GM18909 (cell line): ENCODE measurements around the gene MLPH.
"Not testable (repeated sequence)": the region's sequence is repeated elsewhere in the genome, so short reads cannot be mapped to it uniquely, and the experiment has no call there.

Experiments
- ATAC-seq: cut with Tn5 transposase; IDR thresholded peaks from one replicate; pipeline ENCODE4 v1.9.1; 2021; ENCODE audit warnings: mild to moderate bottlenecking; ENCODE audit not compliant: unreplicated experiment, poor library complexity

The MLPH gene

DNA sequence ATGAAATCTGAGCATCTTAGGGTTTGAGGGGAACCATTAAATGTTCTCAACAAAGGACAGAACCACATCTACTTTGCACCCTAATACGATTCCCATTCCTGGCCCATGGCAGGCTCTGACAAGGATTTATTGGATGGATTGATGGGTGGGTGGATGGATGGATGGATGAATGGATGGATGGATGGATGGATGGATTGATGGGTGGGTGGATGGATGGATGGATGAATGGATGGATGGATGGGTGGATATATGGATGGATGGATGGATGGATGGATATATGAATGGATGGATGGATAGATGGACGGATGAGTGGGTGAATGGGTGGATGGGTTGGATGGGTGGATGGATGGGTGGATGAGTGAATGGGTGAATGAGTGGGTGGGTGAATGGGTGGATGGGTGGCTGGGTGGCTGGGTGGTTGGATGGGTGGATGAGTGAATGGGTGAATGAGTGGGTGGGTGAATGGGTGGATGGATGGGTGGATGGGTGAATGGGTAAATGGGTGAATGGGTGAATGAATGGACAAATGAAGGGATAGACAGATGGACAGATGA, 29.6 kb upstream of the MLPH start:
- ATAC-seq, result no peak

DNA sequence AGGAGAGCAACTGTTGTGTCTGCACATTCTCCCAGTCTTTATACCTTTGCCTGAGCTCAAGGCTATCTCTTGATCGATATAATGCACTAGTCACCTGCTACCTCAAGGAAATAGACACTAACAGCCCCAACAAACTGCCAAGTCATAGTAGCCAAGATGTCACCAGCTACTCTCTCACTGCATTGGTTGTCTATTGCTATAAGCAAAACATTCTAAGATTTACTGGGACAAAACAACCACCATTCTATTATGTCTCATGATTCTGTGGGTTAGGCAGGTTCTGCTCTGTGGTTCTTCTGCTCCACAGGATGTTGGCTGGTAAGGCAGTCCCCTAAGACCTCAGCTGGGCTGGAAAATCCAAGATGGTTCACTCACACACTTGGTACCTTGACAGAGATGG, 28.5 kb upstream of the MLPH start:
- no peak for ATAC-seq

DNA sequence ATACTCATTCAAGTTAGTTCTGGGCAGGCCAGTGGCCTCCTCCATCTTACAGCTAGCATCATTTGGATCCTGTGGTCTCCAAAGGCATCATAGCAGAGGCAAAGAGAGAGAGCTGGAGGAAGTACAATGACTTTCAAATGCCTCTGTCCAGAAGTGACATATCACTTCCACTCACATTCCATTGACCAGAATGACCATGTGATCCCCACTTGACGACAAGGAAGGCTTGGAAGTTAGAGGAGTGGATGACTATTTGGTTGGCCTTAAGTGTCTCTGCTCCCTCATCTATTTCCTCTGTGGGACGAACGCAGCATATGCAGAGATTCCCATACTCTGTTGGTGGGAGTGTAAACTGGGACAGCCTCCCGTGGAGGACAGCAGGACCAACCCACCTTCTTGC, 27.8 kb upstream of the MLPH start:
- ATAC-seq, result no peak

DNA sequence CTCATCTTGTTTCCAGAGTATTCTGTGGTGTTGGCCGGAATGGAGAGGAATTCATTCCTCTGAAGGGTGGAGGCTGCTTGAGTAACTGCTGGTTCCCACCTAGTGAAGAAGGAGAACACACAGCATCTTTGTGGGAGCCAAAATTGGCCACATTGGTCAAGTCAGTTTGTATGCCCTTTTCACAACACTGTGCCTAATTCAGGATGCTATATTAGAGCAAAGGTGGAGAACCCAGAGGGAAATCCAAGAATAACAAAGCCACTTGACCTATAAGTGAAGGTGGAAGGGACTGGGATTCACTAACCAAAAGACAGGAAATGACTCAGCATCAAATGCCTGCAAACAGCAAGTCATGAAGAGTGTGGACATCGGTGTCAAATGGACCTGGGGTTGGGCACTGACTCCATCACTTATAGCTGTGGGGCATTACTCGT, 27.3 kb upstream of the MLPH start:
- ATAC-seq, result no peak

GRCh38 chr2:237464757-237465391, 22.2 kb upstream of the MLPH start:
- no peak for ATAC-seq

DNA sequence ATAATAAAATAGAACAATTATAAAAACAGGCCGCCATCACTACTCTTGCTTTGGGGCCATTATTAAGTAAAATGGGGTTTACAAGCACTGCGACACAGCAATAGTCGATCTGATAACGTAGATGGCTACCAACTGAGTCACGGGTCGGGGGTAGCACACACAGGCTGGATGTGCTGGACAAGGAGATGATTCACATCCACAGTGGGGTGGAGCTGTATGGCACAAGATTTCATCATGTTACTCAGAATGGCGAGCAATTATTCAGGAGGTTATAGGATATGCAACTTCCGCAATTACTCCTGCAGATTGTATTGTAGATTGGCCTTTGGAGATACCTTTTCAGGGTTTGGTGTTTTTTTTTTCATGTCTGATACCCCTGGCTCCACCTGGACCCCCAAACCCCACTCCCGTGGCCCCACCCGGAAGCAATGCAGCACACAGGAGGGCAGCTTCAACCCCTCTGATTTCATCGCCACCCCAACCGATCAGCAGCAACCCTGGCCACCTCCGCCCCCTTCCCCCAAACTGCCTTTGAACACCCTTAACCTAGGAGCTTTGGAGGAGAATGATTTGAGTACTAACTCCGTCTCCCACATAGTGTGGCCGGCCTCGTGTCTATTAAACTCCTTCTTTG, 21.4 kb upstream of the MLPH start:
- ATAC-seq, result no peak

GRCh38 chr2:237466211-237466610, 20.8 kb upstream of the MLPH start:
- ATAC-seq, result no peak

- ATAC-seq, result no peak
Measured at GRCh38 chr2:237467447-237468179, 19.4 kb upstream of the MLPH start.

- ATAC-seq, result not testable (repeated sequence)
Measured at GRCh38 chr2:237469410-237469809, 17.6 kb upstream of the MLPH start.

DNA sequence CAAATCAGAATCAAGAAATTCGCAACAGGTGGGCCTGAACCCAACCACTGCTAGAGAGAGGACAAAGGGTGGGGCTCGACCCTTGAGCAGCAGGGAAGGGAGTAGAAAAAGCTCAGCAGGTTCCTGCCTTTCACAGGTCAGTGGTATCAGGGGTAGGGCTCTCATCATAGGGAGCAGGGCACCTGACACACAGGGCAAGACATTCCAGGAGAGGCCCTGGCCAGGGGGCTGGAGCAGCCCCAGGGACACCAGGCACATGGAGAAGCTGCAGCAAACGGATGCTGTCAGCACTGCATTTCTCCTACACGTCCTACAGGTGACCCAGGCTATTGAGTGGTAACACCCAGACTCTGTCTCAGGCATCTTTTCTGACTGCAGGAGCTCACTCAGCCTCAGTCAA, 17.2 kb upstream of the MLPH start:
- ATAC-seq, result no peak

- no peak for ATAC-seq
Measured at GRCh38 chr2:237470914-237471313, 16.1 kb upstream of the MLPH start.

- ATAC-seq, result no peak
Measured at GRCh38 chr2:237471438-237472186, 15.4 kb upstream of the MLPH start.

- no peak for ATAC-seq
Measured at GRCh38 chr2:237472187-237472712, 14.8 kb upstream of the MLPH start.

- ATAC-seq, result no peak
Measured at GRCh38 chr2:237472909-237473877, 13.9 kb upstream of the MLPH start.

DNA sequence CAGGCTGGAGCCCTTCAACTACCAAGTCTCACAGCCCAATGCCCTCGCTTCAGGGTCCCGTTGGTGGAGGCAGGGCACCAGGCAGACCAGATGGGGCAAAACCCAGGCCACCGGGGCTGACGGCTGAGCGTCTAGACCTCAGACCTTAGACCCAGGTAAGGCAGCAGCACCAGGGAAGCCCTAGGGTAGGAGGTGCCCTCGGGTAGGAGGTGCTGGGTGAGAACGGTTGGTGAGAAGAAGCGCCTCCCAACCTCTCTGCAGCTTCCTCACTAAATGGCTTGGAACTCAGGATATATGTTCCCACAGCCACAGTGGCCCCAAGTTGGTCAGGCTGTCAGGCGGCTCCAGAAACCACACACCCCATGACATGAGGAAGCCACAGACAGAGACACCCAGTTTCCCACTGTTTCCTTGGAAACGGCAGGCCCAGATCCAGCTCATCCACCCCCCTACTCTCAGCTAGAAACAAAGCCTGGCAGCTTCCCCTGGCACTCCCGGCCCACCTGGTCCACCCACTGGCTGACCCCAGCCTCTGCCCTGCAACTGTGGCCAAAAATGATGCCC, 13.1 kb upstream of the MLPH start:
- ATAC-seq, result no peak

- ATAC-seq, result no peak
Measured at GRCh38 chr2:237474442-237474911, 12.6 kb upstream of the MLPH start.

- peak; percentile 75 for ATAC-seq
Measured at GRCh38 chr2:237474931-237475703, 11.9 kb upstream of the MLPH start.

GRCh38 chr2:237475704-237476141, 11.3 kb upstream of the MLPH start:
- no peak for ATAC-seq
